Mucosa of rectum (tissue), 2 donors: Measurements from ENCODE around the gene UGT1A10.
"Not testable (repeated sequence)": the region's sequence is repeated elsewhere in the genome, so short reads cannot be mapped to it uniquely, and the experiment has no call there.

ENCODE experiments used
- H3K27ac ChIP-seq, 2 donors: one replicate each; pipeline ENCODE4 v1.7.0; 2013; ENCODE audit warnings: inconsistent platforms in 2 of 2, low read depth in 2 of 2, low read length in 2 of 2
- H3K27me3 ChIP-seq, 2 donors: one replicate each; pipeline ENCODE4 v1.7.0; 2013; ENCODE audit warnings: low read length in 2 of 2; ENCODE audit not compliant: control insufficient read depth in 2 of 2, insufficient read depth in 2 of 2
- H3K36me3 ChIP-seq, 2 donors: one replicate each; pipeline ENCODE4 v1.7.0; 2013; ENCODE audit warnings: low read length in 2 of 2; ENCODE audit not compliant: control insufficient read depth in 2 of 2, insufficient read depth in 2 of 2
- H3K4me1 ChIP-seq, 2 donors: one replicate each; pipeline ENCODE4 v1.7.0; 2013; ENCODE audit warnings: low read length in 2 of 2, mild to moderate bottlenecking in 1 of 2; ENCODE audit not compliant: control insufficient read depth in 2 of 2, insufficient read depth in 2 of 2
- H3K4me3 ChIP-seq, 2 donors: one replicate each; pipeline ENCODE4 v1.7.0; 2013; ENCODE audit warnings: low read length in 2 of 2
- H3K9ac ChIP-seq, 2 donors: one replicate each; pipeline ENCODE4 v1.7.0; 2013; ENCODE audit warnings: low read length in 2 of 2, low read depth in 1 of 2, mild to moderate bottlenecking in 1 of 2
- H3K9me3 ChIP-seq, 2 donors: one replicate each; pipeline ENCODE4 v1.7.0; 2013; ENCODE audit warnings: low read length in 2 of 2; ENCODE audit not compliant: control insufficient read depth in 2 of 2
- donor health status: healthy.
- donor health status: Normal muscosa, but diverticular disease.

The UGT1A10 gene

GRCh38 chr2:233651430-233651829, 15.2 kb downstream of the UGT1A10 start:
- H3K9ac ChIP-seq, result no peak overlapping the region
- no peaks in the 10 kb centered on the region for H3K4me1 ChIP-seq
- no peaks in the 10 kb centered on the region for H3K9me3 ChIP-seq
- no peak overlapping the region for H3K4me3 ChIP-seq
- H3K36me3 ChIP-seq, result no peaks in the 10 kb centered on the region
- no peaks in the 10 kb centered on the region for H3K27me3 ChIP-seq
- no peak overlapping the region for H3K27ac ChIP-seq

- H3K9ac ChIP-seq, result no peak overlapping the region
Observed at GRCh38 chr2:233654501-233654900, 18.3 kb downstream of the UGT1A10 start.

GRCh38 chr2:233655043-233655442, 18.8 kb downstream of the UGT1A10 start:
- Histone ChIP-seq H3K36me3 (no peaks in the 10 kb centered on the region), H3K4me3 (no peak overlapping the region), H3K9me3 (no peaks in the 10 kb centered on the region), H3K27ac (no peak overlapping the region), H3K4me1 (no peaks in the 10 kb centered on the region), H3K9ac (no peak overlapping the region), H3K27me3 (no peaks in the 10 kb centered on the region)

More at GRCh38 chr2:233654501-233654900, 18.3 kb downstream of the UGT1A10 start:
- no peaks in the 10 kb centered on the region for H3K4me1 ChIP-seq
- no peaks in the 10 kb centered on the region for H3K9me3 ChIP-seq
- H3K27ac ChIP-seq, result no peak overlapping the region
- no peaks in the 10 kb centered on the region for H3K36me3 ChIP-seq
- no peaks in the 10 kb centered on the region for H3K27me3 ChIP-seq
- no peak overlapping the region for H3K4me3 ChIP-seq

DNA sequence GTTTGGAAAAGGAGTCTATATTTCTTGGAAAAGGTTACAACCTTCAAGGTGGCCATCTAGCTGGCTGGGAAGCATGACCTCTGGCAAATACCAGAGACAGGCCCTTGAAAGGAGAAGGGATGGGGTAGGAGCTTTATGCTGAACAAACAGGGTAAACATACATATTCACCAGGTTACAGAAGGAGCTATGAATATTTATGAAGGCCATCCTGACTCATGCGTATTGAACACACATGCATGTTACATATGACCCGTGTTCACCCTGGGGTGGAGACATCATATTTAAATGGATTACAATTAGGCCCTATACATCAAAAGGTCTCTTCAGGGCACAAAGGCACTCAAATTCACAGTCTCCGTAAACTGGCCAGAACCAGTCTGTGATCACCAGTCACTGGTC, 19.7 kb downstream of the UGT1A10 start:
- H3K27ac ChIP-seq, H3K27me3 ChIP-seq, H3K9me3 ChIP-seq, H3K9ac ChIP-seq, H3K36me3 ChIP-seq, H3K4me3 ChIP-seq, H3K4me1 ChIP-seq: not testable (repeated sequence)

- Histone ChIP-seq H3K9ac (no peak overlapping the region), H3K27ac (no peak overlapping the region), H3K27me3 (no peaks in the 10 kb centered on the region), H3K9me3 (no peaks in the 10 kb centered on the region), H3K4me3 (no peak overlapping the region), H3K4me1 (no peaks in the 10 kb centered on the region), H3K36me3 (no peaks in the 10 kb centered on the region)
Observed at GRCh38 chr2:233656443-233656842, 20.2 kb downstream of the UGT1A10 start.

DNA sequence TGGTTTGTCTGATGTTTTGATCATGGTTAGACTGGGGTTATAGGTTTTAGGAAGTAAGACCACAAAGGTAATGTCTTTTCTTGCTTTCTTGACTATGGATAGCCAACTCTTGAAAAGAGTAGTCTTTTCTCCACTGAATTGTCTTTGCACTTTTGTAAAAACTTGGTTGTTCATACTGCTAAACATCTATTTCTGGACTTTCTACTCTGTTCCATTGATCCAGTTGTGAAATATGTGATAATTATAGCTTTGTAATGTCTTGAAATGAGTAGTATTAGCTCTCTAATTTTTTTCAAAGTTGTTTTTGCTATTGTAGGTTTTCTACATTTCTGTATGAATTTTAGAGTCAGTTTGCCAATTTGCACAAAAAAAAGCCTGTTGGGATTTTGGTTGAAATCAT, 22.4 kb downstream of the UGT1A10 start:
- Histone ChIP-seq H3K36me3 (peaks cover 0 to 3% of the 10 kb centered on the region in 2 donors), H3K9ac (no peak overlapping the region), H3K27me3 (no peaks in the 10 kb centered on the region), H3K4me3 (no peak overlapping the region), H3K4me1 (no peaks in the 10 kb centered on the region), H3K9me3 (no peaks in the 10 kb centered on the region), H3K27ac (no peak overlapping the region)

DNA sequence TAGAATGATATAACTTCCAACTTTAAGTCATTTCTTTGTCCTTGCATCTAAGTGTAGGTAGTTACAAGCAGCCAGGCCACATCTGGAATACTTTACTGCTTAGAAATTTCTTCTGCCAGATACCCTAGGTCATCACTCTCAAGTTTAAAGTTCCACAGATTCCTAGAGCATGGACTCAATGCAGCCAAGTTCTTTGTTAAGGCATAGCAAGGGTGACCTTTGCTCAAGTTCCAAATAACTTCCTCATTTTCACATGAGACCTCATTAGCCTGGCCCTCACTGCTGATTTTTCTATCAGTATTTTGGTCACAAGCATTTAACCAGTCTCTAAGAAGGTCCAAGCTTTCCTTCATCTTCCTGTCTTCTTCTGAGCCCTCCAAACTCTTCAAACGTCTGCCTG, 27.7 kb downstream of the UGT1A10 start:
- Histone ChIP-seq H3K9ac (no peak overlapping the region), H3K4me3 (no peak overlapping the region)

GRCh38 chr2:233668605-233669260, 32.5 kb downstream of the UGT1A10 start:
- Histone ChIP-seq H3K27me3 (no peaks in the 10 kb centered on the region), H3K4me3 (no peak overlapping the region), H3K4me1 (no peaks in the 10 kb centered on the region), H3K9ac (no peak overlapping the region), H3K36me3 (no peaks in the 10 kb centered on the region), H3K9me3 (no peaks in the 10 kb centered on the region), H3K27ac (no peak overlapping the region)

More for the DNA sequence above, 27.7 kb downstream of the UGT1A10 start:
- no peak overlapping the region for H3K27ac ChIP-seq
- H3K4me1 ChIP-seq, result no peaks in the 10 kb centered on the region
- H3K36me3 ChIP-seq, result peaks cover 0 to 3% of the 10 kb centered on the region in 2 donors
- H3K9me3 ChIP-seq, result no peaks in the 10 kb centered on the region
- no peaks in the 10 kb centered on the region for H3K27me3 ChIP-seq

- Histone ChIP-seq H3K4me3 (no peak within 1 kb of the TSS), H3K36me3 (no peaks in the 10 kb centered on the region), H3K9ac (no peak within 1 kb of the TSS), H3K9me3 (no peaks in the 10 kb centered on the region), H3K4me1 (no peaks in the 10 kb centered on the region), H3K27me3 (no peaks in the 10 kb centered on the region), H3K27ac (no peak within 1 kb of the TSS)
Observed at GRCh38 chr2:233671290-233672161, 35.3 kb downstream of the UGT1A10 start, which contains the start of gene UGT1A9. Gene UGT1A9, plus strand, starts transcription at chr2:233671898. Its CDS starts 37 bp downstream, at chr2:233671935.

DNA sequence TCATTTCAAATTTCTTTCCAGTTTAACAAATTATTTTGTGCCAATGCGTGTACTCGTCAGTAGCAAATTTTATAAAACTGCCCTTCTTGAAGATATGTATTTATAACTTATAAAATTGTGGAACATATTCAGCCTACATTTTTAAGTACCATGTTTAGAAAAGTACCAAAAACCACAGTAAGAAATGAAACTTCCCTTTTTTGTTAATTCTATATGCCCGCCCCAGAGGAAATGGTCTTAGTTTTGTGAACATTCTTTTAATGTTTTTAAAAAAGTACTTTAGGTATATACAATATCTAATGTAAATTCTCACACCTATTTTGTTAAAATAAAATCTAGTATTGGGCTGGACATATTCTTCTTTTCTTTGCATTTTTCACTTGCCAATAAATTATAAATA, 36.6 kb downstream of the UGT1A10 start:
- Histone ChIP-seq H3K4me1 (no peaks in the 10 kb centered on the region), H3K27me3 (no peaks in the 10 kb centered on the region), H3K4me3 (no peak overlapping the region), H3K9ac (no peak overlapping the region), H3K27ac (no peak overlapping the region), H3K9me3 (no peaks in the 10 kb centered on the region), H3K36me3 (no peaks in the 10 kb centered on the region)
